GM18870 (cell line): Measurements from ENCODE around the gene OR2AT4.
"Not testable (repeated sequence)": the region's sequence is repeated elsewhere in the genome, so short reads cannot be mapped to it uniquely, and the experiment has no call there.

Source experiments
- ATAC-seq: cut with Tn5 transposase; IDR thresholded peaks from one replicate; pipeline ENCODE4 v1.9.1; 2021; ENCODE audit warnings: moderate library complexity; ENCODE audit not compliant: unreplicated experiment

Gene OR2AT4

DNA sequence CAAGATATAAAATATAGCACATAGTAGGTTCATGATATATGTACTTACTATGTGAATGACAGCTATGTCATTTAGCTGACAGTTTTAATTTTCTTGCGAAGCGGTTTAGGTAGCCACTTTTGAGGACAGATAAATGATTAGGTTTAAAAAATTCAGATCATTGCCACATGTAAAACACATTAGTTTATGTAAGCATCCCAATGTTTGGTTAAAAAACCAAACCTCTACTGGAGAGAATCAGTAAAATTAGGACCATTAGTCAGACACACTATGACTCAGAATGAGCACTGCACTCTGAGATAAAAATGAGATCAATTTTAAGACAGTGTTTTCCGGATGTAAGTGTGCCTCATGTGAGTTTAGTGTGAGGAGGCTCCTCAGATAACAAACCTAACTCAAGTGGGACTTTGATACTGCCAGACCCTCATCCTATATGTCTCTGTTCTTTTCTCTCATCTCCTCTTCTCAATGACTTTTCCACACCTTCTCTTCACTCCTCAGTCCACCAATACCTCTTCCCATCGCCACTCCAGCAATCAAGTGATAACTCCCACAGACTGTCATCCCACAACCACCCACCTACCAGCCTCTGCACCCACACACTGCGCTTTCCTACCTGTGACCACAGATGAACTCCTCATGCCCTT, 6.8 kb upstream of the OR2AT4 start:
- no peak for ATAC-seq

DNA sequence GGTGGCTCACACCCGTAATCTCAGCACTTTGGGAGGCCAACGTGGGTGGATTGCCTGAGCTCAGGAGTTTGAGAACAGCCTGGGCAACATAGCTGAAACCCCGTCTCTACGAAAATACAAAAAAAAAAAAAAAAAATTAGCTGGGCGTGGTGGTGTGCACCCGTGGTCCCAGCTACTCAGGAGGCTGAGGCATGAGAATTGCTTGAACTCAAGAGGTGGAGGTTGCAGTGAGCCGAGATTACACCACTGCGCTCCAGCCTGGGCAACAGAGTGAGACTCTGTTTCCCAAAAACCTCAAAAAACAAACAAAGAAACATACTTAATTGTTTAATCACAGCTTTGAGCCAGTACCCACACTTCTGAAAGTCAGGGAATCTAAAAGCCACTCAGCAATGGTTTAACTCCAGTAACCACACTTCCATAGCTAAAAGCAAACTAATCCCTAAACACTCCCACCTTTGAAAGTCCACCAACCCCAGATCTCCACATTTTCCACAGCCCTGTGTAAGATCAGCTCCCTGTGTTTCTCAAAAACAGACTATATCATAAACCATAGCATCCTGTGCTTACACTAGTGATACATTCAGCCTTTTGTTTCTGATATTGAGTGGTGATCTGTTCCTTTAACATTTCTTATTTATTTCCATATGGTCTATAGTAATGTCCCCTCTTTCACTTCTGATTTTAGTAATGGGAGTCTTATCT, 4.9 kb upstream of the OR2AT4 start:
- ATAC-seq, result no peak

- ATAC-seq, result peak; percentile 83
These were observed 3.6 kb upstream of the OR2AT4 start for GRCh38 chr11:75100314-75100713.

GRCh38 chr11:75099635-75100034, 3.0 kb upstream of the OR2AT4 start:
- ATAC-seq, result no peak

DNA sequence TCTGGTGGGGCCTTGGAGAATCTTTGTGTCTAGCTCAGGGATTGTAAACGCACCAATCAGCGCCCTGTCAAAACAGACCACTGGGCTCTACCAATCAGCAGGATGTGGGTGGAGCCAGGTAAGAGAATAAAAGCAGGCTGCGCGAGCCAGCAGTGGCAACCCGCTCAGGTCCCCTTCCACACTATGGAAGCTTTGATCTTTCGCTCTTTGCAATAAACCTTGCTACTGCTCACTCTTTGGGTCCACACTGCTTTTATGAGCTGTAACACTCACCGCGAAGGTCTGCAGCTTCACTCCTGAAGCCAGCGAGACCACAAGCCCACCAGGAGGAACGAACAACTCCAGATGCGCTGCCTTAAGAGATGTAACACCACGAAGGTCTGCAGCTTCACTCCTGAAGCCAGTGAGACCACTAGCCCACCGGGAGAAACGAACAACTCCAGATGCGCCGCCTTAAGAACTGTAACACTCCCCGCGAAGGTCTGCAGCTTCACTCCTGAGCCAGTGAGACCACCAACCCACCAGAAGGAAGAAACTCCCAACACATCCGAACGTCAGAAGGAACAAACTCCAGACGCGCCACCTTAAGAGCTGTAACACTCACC, 2.3 kb upstream of the OR2AT4 start:
- ATAC-seq, result not testable (repeated sequence)

- ATAC-seq, result not testable (repeated sequence)
These were observed 1.5 kb upstream of the OR2AT4 start for GRCh38 chr11:75098181-75098580.

DNA sequence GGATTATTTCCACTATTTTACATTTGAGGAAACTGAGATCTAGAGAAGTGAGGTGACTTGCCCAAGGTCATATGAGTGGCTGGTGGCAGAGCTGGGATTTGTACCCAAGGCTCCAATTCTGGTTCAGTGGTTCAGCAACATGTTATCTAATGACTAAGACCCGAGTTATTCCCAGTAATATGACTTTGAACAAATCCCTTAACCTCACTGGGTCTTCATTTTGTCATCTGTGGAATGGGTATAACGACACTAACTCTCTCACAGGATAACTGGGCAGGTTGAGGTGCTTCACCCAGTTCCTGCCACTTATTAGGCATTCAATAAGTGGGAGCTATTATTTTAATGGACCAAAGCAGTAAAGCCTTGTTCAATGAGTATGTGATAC, 489 bp upstream of the OR2AT4 start:
- ATAC-seq, result no peak

- not testable (repeated sequence) for ATAC-seq
These were observed 2.3 kb downstream of the OR2AT4 start for GRCh38 chr11:75094382-75094781.

GRCh38 chr11:75090671-75091177, 6.0 kb downstream of the OR2AT4 start:
- no peak for ATAC-seq

DNA sequence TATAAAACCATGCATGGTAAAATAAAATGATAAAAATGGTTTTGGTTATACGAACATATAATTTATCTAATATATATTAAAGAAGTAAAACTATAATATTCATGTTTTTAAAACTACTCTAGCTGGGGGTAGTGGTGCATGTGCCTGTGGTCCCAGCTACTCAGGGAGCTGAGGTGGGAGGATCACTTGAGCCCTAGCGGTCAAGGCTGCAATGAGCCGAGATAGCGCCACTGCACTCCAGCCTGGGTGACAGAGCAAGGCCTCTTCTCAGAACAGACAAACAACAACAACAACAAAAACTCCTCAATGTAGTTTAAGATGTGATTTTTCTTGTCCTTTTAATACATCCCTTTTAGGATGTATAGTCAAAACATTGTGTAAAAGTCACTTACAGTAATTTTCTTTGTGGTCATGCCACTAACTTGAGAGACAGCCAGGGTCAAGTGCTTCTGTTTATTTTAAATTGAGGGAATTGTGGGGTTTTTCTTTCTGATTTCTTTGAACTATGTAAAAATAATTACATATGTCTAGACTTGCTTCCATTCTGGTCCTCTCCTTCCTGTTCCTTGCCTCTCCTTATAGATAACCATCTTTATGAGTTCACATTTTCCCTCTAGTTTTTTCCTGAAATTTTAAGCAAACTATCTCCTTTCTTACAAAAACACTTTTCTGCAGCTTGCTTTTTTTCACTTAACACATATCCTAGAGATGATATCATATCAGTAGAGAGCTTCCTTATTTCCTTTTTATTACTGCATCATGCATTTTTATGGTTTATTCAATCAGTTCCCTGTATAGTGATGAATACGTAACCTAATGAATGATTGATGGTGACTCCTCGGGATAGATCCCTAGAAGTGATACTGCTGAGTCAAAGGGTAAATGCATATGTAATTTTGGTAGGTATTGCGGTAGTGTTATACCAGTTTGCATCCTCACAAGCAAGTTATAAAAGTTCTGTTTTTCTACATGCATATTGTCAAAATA, 9.1 kb downstream of the OR2AT4 start:
- no peak for ATAC-seq

GRCh38 chr11:75084883-75085282, 11.8 kb downstream of the OR2AT4 start:
- ATAC-seq, result no peak

DNA sequence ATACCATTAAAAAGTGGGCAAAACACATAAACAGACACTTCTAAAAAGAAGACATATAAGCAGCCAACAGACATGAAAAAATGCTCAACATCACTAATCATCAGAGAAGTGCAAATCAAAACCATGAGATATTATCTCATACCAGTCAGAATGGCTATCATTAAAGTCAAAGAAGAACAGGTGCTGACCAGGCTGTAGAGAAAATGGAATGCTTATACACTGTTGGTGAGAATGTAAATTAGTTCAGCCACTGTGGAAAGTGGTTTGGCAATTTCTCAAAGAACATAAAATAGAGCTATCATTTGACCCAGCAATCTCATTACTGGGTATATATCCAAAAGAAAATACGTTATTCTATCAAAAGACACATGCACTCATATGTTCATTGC, 13.5 kb downstream of the OR2AT4 start:
- ATAC-seq, result no peak

DNA sequence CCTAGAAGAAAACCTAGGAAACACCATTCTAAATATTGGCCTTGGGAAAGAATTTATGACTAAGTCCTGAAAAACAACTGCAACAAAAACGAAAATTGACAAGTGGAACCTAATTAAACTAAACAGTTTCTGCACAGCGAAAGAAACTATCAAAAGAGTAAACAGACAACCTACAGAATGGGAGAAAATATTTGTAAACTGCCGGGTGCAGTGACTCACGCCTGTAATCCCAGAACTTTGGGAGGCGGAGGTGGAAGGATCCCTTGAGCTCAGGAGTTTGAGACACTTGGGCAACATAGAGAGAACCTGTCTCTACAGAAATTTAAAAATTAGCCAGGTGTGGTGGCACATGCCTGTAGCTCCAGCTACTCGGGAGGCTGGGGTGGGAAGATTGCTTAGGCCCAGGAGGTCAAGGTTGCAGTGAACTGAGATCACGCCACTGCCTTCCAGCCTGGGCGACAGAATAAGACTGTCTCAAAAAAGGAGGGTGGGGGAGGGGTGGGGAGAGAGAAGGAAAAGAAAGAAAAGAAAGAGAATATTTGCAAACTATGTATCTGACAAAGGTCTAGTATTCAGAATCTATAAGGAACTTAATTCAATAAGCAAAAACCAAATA, 14.0 kb downstream of the OR2AT4 start:
- ATAC-seq, result no peak

DNA sequence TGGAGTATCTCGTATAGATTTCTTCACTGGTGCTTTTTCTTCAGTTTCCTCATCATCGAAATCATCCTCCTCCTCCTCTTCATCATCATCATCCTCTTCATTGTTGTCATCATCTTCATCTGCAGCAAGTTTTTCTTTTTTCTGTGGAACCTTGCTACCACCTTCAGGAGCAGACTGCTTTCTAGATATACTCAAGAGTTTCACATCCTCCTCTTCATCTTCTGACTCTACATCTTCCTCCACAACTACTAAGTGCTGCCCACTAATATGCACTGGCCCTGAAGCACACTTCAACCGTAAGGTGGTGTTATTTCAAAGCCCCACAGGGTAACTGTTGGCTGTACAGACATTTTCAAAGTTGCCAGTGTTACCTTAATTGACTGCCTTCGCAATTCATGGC, 17.1 kb downstream of the OR2AT4 start:
- ATAC-seq, result no peak

- ATAC-seq, result no peak
These were observed 18.4 kb downstream of the OR2AT4 start for GRCh38 chr11:75078233-75078632.

DNA sequence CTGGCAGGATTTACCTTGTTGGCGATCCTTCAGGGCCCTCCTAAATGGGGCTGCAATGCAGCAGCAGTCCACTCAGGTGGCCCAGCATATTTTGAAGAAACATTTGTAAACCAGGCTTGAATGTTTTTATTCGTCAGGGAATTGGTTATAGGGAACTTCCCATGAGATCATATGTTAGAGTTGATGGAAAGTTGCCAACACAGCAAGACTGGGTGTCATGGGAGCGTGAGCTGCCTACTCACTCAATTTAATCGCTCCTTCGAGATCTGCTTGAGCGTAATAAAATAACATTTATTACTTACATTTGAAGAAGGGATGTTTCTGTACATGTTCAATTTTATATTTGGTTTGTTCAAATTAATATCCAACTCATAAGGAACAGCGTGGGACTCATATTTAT, 19.4 kb downstream of the OR2AT4 start:
- ATAC-seq, result no peak

DNA sequence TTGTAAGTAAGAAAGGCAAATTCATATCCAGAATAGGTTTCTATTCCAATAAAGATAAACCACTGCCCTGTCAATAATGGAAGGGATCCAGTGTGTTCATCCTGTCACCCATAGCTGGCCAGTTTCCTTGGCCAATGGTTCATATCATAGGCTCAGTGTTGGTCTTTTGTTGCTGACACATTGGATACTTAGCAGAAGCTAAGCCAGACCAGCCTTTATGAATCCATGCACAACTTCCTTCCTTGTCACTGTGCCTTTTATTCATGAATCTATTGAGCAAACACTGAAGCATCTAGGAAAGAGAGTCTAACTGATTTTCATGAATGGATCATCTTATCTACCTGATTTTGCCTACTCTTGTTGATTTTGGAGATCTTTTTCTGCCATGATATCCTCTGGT, 20.0 kb downstream of the OR2AT4 start:
- no peak for ATAC-seq

DNA sequence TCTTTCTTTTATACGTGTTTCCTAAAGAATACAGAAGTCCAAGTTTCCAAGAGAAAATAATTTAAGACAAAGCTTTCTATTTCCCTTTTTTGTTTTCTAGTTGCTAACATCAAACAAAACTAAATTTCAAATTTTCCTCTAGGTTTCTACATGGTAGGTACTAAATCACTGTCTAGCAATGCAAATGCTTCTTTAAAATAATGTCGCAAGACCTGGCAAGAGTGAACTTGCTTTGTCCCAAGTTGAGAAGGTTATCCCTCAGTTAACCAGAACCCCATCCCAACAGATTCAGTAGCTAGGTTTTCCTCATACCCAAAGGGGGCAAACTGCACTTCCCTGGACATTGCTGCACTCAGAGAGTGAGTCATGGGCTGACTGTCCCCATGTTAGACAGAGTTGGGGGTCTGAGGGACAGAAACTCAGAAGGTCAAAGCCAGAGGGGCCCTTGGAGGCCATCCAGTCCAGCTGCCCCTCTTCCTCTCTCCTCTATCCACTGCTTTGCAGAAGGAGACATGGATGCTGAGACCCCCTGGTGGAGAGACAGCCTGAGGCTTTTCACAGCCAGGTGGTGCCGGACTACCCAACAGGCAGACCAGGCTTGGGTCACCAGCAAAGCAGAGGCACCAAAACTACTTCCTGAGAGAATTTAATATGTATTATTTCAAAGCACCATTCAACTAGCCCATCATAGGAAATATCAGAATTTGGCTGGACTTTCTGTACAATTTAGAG, 23.1 kb downstream of the OR2AT4 start:
- ATAC-seq, result no peak

- no peak for ATAC-seq
These were observed 24.1 kb downstream of the OR2AT4 start for GRCh38 chr11:75072582-75072981.

DNA sequence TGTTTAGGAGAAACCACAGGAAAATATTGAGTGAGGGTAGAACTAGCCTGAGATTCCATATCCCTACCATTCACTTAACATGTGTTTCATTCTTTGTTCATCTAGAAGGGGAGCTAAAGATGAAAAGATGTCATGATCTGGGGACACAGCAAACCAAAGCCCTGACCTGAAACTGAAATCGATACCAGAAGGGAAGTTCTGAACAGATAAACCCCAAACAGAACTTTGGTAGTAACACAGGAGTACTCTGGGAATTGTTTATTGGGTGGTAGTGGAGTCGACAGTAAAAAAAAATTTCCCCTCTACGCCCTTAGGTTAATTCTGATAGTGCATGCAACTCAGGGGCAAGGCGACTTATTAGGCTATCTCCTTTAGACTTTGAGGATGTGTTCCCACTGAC, 27.2 kb downstream of the OR2AT4 start:
- ATAC-seq, result no peak
